ENCODE data around the gene SOWAHA. TPM values are rescaled to one million over a fixed set of nuclear protein-coding genes. Genes with fewer than 3 reads are reported as not detected.

SOWAHA gene
- total RNA-seq, 1 experiment from 2014 or later, result not detected

- CTCF ChIA-PET, result no interaction called here
- BruUV-seq (replicated peaks), result no TSS peak
- no peaks in the 10 kb centered on the region; the same call in 1 of the 2 replicates for H3K27me3 ChIP-seq (ENCODE audit: insufficient read depth, low read depth)
- no peaks in the 10 kb centered on the region for H3K36me3 ChIP-seq (ENCODE audit: low read depth)
- H3F3A ChIP-seq (ENCODE audit: insufficient read depth, low read depth), result 0 out of 2 replicates have a peak, but pooled peaks cover 4% of the 10 kb centered on the region
- H3K9me3 ChIP-seq (ENCODE audit: insufficient read depth, low read depth), result no peaks in the 10 kb centered on the region
- H3K79me2 ChIP-seq (ENCODE audit: low read depth), result peaks cover 7% of the 10 kb centered on the region; the same call in 1 of the 2 replicates
- H3K9me2 ChIP-seq (ENCODE audit: insufficient read depth), result no peaks in the 10 kb centered on the region
- H4K20me1 ChIP-seq (ENCODE audit: insufficient read depth), result no peaks in the 10 kb centered on the region
- H3K4me2 ChIP-seq, result no peak overlapping the region
- DNase-seq, result no peak
- no peak overlapping the region for H3K27ac ChIP-seq
- no peak for TF ChIP-seq CTCF (conservative IDR thresholded peaks at IDR 0.05)
- peaks cover 15% of the 10 kb centered on the region for H3K4me1 ChIP-seq (replicated peaks; ENCODE audit: insufficient read depth)
- intact Hi-C loops (cut with micrococcal nuclease; ENCODE audit: unreplicated experiment), result no loop called here
- H2AFZ ChIP-seq, result no peak overlapping the region
- no peak overlapping the region for H3K4me3 ChIP-seq
- POLR2A ChIA-PET (ENCODE audit: unreplicated experiment), result no interaction called here
These were observed 39.3 kb upstream of the SOWAHA start for GRCh38 chr5:132773601-132774355.

GRCh38 chr5:132774406-132774805, 38.7 kb upstream of the SOWAHA start:
- Histone ChIP-seq H3K27ac (no peak overlapping the region), H2AFZ (no peak overlapping the region), H3F3A (ENCODE audit: insufficient read depth, low read depth) (0 out of 2 replicates have a peak, but pooled peaks cover 5% of the 10 kb centered on the region), H3K36me3 (ENCODE audit: low read depth) (no peaks in the 10 kb centered on the region), H3K9me2 (ENCODE audit: insufficient read depth) (no peaks in the 10 kb centered on the region), H3K4me1 (replicated peaks; ENCODE audit: insufficient read depth) (peaks cover 15% of the 10 kb centered on the region), H3K79me2 (ENCODE audit: low read depth) (peaks cover 7% of the 10 kb centered on the region; the same call in 1 of the 2 replicates), H3K27me3 (ENCODE audit: insufficient read depth, low read depth) (no peaks in the 10 kb centered on the region; the same call in 1 of the 2 replicates), H4K20me1 (ENCODE audit: insufficient read depth) (no peaks in the 10 kb centered on the region), H3K4me3 (no peak overlapping the region), H3K4me2 (no peak overlapping the region), H3K9me3 (ENCODE audit: insufficient read depth, low read depth) (no peaks in the 10 kb centered on the region)
- no peak for DNase-seq
- intact Hi-C loops (cut with micrococcal nuclease; ENCODE audit: unreplicated experiment), result no loop called here
- POLR2A ChIA-PET (ENCODE audit: unreplicated experiment), result no interaction called here
- BruUV-seq (replicated peaks), result no TSS peak
- TF ChIP-seq CTCF (conservative IDR thresholded peaks at IDR 0.05), result no peak
- TF ChIP-seq EZH2 (IDR thresholded peaks at IDR 0.05; ENCODE audit: low read depth), result no peak
- CTCF ChIA-PET, result no interaction called here

DNA sequence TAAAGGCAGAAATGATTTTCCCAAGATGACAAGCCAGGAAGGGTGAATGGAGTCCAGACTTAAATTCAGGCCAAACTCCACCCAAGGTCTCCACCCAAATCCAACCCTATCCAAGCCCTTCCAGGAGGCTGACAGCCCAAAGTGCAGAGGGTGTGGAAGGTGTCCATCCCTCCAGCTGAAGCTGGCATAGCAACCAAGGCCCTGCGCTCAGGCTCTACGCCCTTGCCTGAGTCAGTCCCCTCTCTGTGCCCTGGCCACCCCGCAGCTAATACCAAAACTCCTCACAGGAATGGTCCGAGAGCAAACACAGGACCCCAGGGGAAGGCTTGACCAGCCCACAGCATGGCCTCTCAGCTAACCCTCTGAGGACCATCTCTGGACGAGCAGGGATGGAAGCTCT, 38.2 kb upstream of the SOWAHA start:
- Histone ChIP-seq H3K4me2 (peak overlapping the region; percentile 81), H3K9me2 (ENCODE audit: insufficient read depth) (no peaks in the 10 kb centered on the region), H3K4me3 (no peak overlapping the region), H3K9me3 (ENCODE audit: insufficient read depth, low read depth) (no peaks in the 10 kb centered on the region), H3K4me1 (replicated peaks; ENCODE audit: insufficient read depth) (peaks cover 15% of the 10 kb centered on the region), H3K27me3 (ENCODE audit: insufficient read depth, low read depth) (no peaks in the 10 kb centered on the region; the same call in 1 of the 2 replicates), H3K79me2 (ENCODE audit: low read depth) (peaks cover 7% of the 10 kb centered on the region; the same call in 1 of the 2 replicates), H3K27ac (no peak overlapping the region), H4K20me1 (ENCODE audit: insufficient read depth) (no peaks in the 10 kb centered on the region), H3F3A (ENCODE audit: insufficient read depth, low read depth) (0 out of 2 replicates have a peak, but pooled peaks cover 5% of the 10 kb centered on the region), H3K36me3 (ENCODE audit: low read depth) (no peaks in the 10 kb centered on the region), H2AFZ (no peak overlapping the region)
- CTCF ChIA-PET, result no interaction called here
- POLR2A ChIA-PET (ENCODE audit: unreplicated experiment), result no interaction called here
- BruUV-seq (replicated peaks), result no TSS peak
- no peak for TF ChIP-seq EZH2 (IDR thresholded peaks at IDR 0.05; ENCODE audit: low read depth)
- TF ChIP-seq CTCF (conservative IDR thresholded peaks at IDR 0.05), result no peak
- no peak for DNase-seq
- intact Hi-C loops (cut with micrococcal nuclease; ENCODE audit: unreplicated experiment), result no loop called here

Data from PC-9 (cell line).